Measurements from ENCODE around the gene RANBP2.

DNA sequence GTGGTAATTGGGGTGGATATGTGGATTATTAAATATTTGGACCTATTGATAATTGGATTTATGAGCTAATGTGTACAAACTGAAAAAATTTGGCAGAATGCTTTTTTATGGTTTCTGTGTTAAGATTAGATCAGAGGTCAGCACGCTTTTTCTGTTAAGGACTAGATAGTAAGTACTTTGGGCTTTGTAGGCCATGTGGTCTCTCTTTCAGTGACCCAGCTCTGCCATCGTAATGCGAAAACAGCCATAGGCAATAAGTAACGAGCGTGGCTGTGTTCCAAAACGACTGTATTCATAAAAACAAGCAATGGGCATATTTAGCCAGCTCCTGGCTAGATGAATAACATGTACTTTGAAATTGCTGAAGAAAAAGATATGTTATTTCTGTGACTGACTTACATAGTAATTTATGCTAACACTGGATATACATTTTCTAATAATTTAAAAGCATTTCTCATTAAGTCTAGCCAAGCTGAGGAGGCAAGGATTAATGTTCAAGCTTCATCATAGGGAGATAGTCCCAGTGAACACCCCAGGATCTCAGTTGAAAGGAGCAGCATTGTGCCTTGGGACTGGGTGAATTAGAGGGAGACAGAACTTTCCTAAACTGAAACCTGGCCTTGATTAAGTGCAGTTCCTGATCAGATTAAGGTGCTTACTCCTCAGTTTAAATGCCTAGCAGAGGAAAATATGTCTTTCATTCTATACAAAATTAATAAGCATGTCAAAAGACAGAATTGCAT lies 87.3 kb downstream of the RANBP2 start:
- no peak for TF ChIP-seq POLR2A (IDR thresholded peaks at IDR 0.05)
- TF ChIP-seq, protein P1, sequence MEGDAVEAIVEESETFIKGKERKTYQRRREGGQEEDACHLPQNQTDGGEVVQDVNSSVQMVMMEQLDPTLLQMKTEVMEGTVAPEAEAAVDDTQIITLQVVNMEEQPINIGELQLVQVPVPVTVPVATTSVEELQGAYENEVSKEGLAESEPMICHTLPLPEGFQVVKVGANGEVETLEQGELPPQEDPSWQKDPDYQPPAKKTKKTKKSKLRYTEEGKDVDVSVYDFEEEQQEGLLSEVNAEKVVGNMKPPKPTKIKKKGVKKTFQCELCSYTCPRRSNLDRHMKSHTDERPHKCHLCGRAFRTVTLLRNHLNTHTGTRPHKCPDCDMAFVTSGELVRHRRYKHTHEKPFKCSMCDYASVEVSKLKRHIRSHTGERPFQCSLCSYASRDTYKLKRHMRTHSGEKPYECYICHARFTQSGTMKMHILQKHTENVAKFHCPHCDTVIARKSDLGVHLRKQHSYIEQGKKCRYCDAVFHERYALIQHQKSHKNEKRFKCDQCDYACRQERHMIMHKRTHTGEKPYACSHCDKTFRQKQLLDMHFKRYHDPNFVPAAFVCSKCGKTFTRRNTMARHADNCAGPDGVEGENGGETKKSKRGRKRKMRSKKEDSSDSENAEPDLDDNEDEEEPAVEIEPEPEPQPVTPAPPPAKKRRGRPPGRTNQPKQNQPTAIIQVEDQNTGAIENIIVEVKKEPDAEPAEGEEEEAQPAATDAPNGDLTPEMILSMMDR (IDR thresholded peaks at IDR 0.05): no peak
